CD14-positive monocyte (primary cell): ENCODE measurements around the gene BPHL. TPM values are rescaled to one million over a fixed set of nuclear protein-coding genes. Genes with fewer than 3 reads are reported as not detected.

ENCODE experiments used
- DNase-seq, 3 donors: peaks; one replicate each; pipeline ENCODE4 v3.0.0-alpha.2; 2011 to 2022
- H2AFZ ChIP-seq: 2 replicates; pipeline ENCODE4 v1.6.0; 2012; ENCODE audit warnings: mild to moderate bottlenecking, low read depth, low read length, inconsistent platforms; ENCODE audit not compliant: insufficient read depth, poor library complexity, severe bottlenecking
- H3K27ac ChIP-seq, 2 donors: 1 replicate in 1 of 2; 2 replicates in 1 of 2; pipeline ENCODE4 v1.5.1; 2012 to 2013; ENCODE audit warnings: low read length in 2 of 2, control low read depth in 1 of 2, inconsistent platforms in 1 of 2, low read depth in 1 of 2, mild to moderate bottlenecking in 1 of 2
- H3K27me3 ChIP-seq, 2 donors: one replicate each; pipeline versions ENCODE4 v1.6.0 to v1.6.1; 2011 to 2013; ENCODE audit warnings: low read length in 2 of 2; ENCODE audit not compliant: control insufficient read depth in 2 of 2, insufficient read depth in 2 of 2
- H3K36me3 ChIP-seq, 2 donors: replicated peaks in 1 of 2; 1 replicate in 1 of 2; 2 replicates in 1 of 2; pipeline versions ENCODE4 v1.5.1 to v1.6.1; 2012 to 2013; ENCODE audit warnings: low read length in 2 of 2, control low read depth in 1 of 2, inconsistent platforms in 1 of 2, mild to moderate bottlenecking in 1 of 2; ENCODE audit not compliant: insufficient read depth in 2 of 2, control insufficient read depth in 1 of 2
- H3K4me1 ChIP-seq, 2 donors: 1 replicate in 1 of 2; 2 replicates in 1 of 2; pipeline versions ENCODE4 v1.5.1 to v1.6.1; 2012 to 2013; ENCODE audit warnings: low read length in 2 of 2, control low read depth in 1 of 2, inconsistent platforms in 1 of 2, mild to moderate bottlenecking in 1 of 2, moderate library complexity in 1 of 2; ENCODE audit not compliant: insufficient read depth in 2 of 2, control insufficient read depth in 1 of 2
- H3K4me2 ChIP-seq: replicated peaks from 2 replicates; pipeline ENCODE3; 2012; ENCODE audit warnings: low read length, moderate library complexity, mild to moderate bottlenecking; ENCODE audit not compliant: poor library complexity, severe bottlenecking; ENCODE audit errors: extremely low read depth
- H3K4me3 ChIP-seq, 3 experiments: fragments of 200-600 bp in 1 of 3; sonication (generic) in 1 of 3; replicated peaks in 1 of 3; 1 replicate in 2 of 3; 2 replicates in 1 of 3; pipeline ENCODE4 v1.5.1; 2011 to 2013; ENCODE audit warnings: low read length in 3 of 3, mild to moderate bottlenecking in 3 of 3, control low read depth in 2 of 3, low read depth in 2 of 3, inconsistent platforms in 1 of 3, moderate library complexity in 1 of 3
- H3K79me2 ChIP-seq: 2 replicates; pipeline ENCODE4 v1.6.0; 2012; ENCODE audit warnings: mild to moderate bottlenecking, control low read depth, inconsistent platforms, low read length, moderate library complexity; ENCODE audit not compliant: insufficient read depth
- H3K9ac ChIP-seq: 2 replicates; pipeline ENCODE4 v1.6.0; 2017; ENCODE audit warnings: low read length, mild to moderate bottlenecking; ENCODE audit not compliant: insufficient read depth, poor library complexity, severe bottlenecking
- H3K9me3 ChIP-seq, 2 donors: replicated peaks in 1 of 2; 1 replicate in 1 of 2; 2 replicates in 1 of 2; pipeline versions ENCODE4 v1.5.1 to v1.6.1; 2012 to 2013; ENCODE audit warnings: low read length in 2 of 2, control low read depth in 1 of 2; ENCODE audit not compliant: control insufficient read depth in 1 of 2, insufficient read depth in 1 of 2
- H4K20me1 ChIP-seq: 2 replicates; pipeline ENCODE4 v1.6.0; 2012; ENCODE audit warnings: mild to moderate bottlenecking, low read length, control low read depth, moderate library complexity; ENCODE audit not compliant: insufficient read depth
- H3K27ac Mint-ChIP-seq, 7 donors: one replicate each; pipeline ENCODE4 v1.8.0; 2020; ENCODE audit warnings: mild to moderate bottlenecking in 7 of 7, mixed read lengths in 7 of 7, moderate library complexity in 6 of 7, inconsistent platforms in 2 of 7
- H3K27me3 Mint-ChIP-seq, 3 donors: one replicate each; pipeline ENCODE4 v1.8.0; 2021 to 2022; ENCODE audit warnings: low read depth in 3 of 3, mild to moderate bottlenecking in 3 of 3, mixed read lengths in 3 of 3, moderate library complexity in 3 of 3, inconsistent platforms in 1 of 3
- H3K36me3 Mint-ChIP-seq, 2 donors: one replicate each; pipeline ENCODE4 v1.8.0; 2020; ENCODE audit warnings: mixed read lengths in 2 of 2, inconsistent platforms in 1 of 2, mild to moderate bottlenecking in 1 of 2
- H3K4me1 Mint-ChIP-seq: one replicate; pipeline ENCODE4 v1.8.0; 2020; ENCODE audit warnings: mild to moderate bottlenecking, mixed read lengths
- H3K4me3 Mint-ChIP-seq, 2 donors: one replicate each; pipeline ENCODE4 v1.8.0; 2020; ENCODE audit warnings: mild to moderate bottlenecking in 2 of 2, mixed read lengths in 2 of 2, moderate library complexity in 1 of 2
- H3K9me3 Mint-ChIP-seq, 7 donors: one replicate each; pipeline ENCODE4 v1.8.0; 2020 to 2022; ENCODE audit warnings: mixed read lengths in 7 of 7, mild to moderate bottlenecking in 6 of 7, moderate library complexity in 6 of 7, inconsistent platforms in 2 of 7
- CTCF ChIP-seq: fragments of 200-600 bp; IDR thresholded peaks from one replicate; pipeline ENCODE4 v1.8.0; 2022; ENCODE audit warnings: antibody characterized with exemption, mild to moderate bottlenecking
- WGBS: methylation state at CpG from one replicate; pipeline ENCODE4 v1.1.5; 2013; ENCODE audit warnings: missing lambda C conversion rate; ENCODE audit not compliant: insufficient coverage; 5-methylcytosine and 5-hydroxymethylcytosine counted together
- intact Hi-C, 2 donors: fragments of 100-400 bp; cut with micrococcal nuclease; formaldehyde crosslinking; loops; one replicate each; pipeline versions ENCODE4 v1.15.0 to v1.15.1; 2023
- polyA plus RNA-seq, 3 donors: library from polyadenylated mRNA; depleted of rRNA in 1 of 3; unstranded in 2 of 3; stranded (reverse) in 1 of 3; fragments of 300-500 nt in 2 of 3; fragments of >200 nt in 1 of 3; fragmentation: Illumina TruSeq in 2 of 3; gene quantifications; 1 replicate in 2 of 3; 2 replicates in 1 of 3; pipeline ENCODE4 v1.2.3, GENCODE V29; 2012 to 2021

Gene BPHL
- polyA plus RNA-seq, 3 donors = 4.6 to 7.8 (median 5.9) TPM

- no peak overlapping the region for H2AFZ ChIP-seq
- no peaks in the 10 kb centered on the region for H3K4me1 ChIP-seq
- H3K9me3 Mint-ChIP-seq = peaks cover 0 to 4% (median 2%) of the 10 kb centered on the region in 7 donors
- 86% methylated on average over 5 of the region's 5 CpGs for WGBS
- H3K4me2 ChIP-seq = no peak overlapping the region
- peaks cover 0 to 7% of the 10 kb centered on the region in 2 donors for H3K9me3 ChIP-seq
- H3K36me3 ChIP-seq = no peaks in the 10 kb centered on the region
- H3K27me3 Mint-ChIP-seq = peaks cover 2 to 7% (median 5%) of the 10 kb centered on the region in 3 donors
- no peak overlapping the region for H3K4me3 ChIP-seq
- no peaks in the 10 kb centered on the region for H3K36me3 Mint-ChIP-seq
- no peaks in the 10 kb centered on the region for H3K4me1 Mint-ChIP-seq
- H3K27ac ChIP-seq = no peak overlapping the region
- no peaks in the 10 kb centered on the region for H3K79me2 ChIP-seq
- no peak overlapping the region for H3K27ac Mint-ChIP-seq
- H3K9ac ChIP-seq = no peak overlapping the region
- H3K4me3 Mint-ChIP-seq = no peak overlapping the region
- intact Hi-C loops = no loop called here
- no peaks in the 10 kb centered on the region for H3K27me3 ChIP-seq
- no peak for DNase-seq
- TF ChIP-seq CTCF = no peak
- no peaks in the 10 kb centered on the region for H4K20me1 ChIP-seq
Observed at GRCh38 chr6:3195420-3195694, 76.8 kb downstream of the BPHL start.

GRCh38 chr6:3195695-3196497 is 77.4 kb downstream of the BPHL start:
- Histone ChIP-seq H4K20me1 (no peaks in the 10 kb centered on the region), H3K9ac (no peak overlapping the region), H3K4me2 (no peak overlapping the region), H3K9me3 (peaks cover 0 to 7% of the 10 kb centered on the region in 2 donors), H2AFZ (no peak overlapping the region), H3K4me3 (no peak overlapping the region), H3K27ac (no peak overlapping the region), H3K79me2 (no peaks in the 10 kb centered on the region), H3K27me3 (no peaks in the 10 kb centered on the region), H3K36me3 (no peaks in the 10 kb centered on the region), H3K4me1 (no peaks in the 10 kb centered on the region)
- Mint-ChIP-seq H3K4me3 (no peak overlapping the region), H3K4me1 (no peaks in the 10 kb centered on the region), H3K27me3 (peaks cover 4 to 7% (median 5%) of the 10 kb centered on the region in 3 donors), H3K9me3 (peaks cover 0 to 4% (median 2%) of the 10 kb centered on the region in 7 donors), H3K27ac (no peak overlapping the region), H3K36me3 (no peaks in the 10 kb centered on the region)
- TF ChIP-seq CTCF = no peak
- intact Hi-C loops = no loop called here
- no peak for DNase-seq
- WGBS = 91% methylated on average over 10 of the region's 16 CpGs
